Measurements from ENCODE around the gene LSM8. TPM values are rescaled to one million over a fixed set of nuclear protein-coding genes. Genes with fewer than 3 reads are reported as not detected.

LSM8 gene
- total and polyA plus RNA-seq, 4 donors, result 10.2 to 37.0 (median 18.2) TPM

DNA sequence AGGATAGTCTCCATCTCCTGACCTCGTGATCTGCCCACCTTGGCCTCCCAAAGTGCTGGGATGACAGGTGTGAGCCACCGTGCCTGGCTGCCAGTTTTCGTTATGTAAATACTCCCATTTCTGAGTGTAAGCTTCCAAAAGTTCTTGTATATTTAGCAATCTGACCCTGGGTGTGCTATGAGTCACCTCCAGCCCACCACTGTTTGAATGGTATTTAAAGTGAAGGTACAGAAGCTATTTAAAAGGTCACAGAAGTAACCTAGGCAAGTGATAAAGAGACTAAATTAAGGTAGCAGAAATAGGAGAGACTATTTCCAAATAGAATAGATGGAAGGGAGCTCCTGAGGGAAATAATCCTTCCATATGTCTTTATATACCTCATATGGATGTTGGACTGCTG lies 36.6 kb downstream of the LSM8 start:
- 66% methylated on average over 3 of the region's 3 CpGs for WGBS

DNA sequence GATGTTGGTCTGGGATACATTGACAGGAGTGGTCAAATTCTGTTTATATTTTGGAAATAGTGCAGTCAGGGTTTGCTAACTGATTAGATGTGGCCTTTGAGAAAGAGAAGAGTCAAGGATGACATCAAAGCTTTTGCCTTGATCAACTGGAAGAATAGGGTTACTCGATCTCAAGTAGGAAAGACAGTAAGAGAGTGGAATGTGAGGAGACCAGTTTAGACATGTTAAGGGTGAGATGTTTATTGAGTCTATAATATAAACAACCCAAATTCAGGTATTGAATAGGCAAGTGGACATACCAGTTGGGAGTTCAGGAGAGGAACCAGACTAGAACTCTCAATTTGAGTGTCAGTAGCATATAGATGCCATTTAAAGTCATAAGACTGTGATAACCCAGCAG lies 38.6 kb downstream of the LSM8 start:
- TF ChIP-seq, protein P1, sequence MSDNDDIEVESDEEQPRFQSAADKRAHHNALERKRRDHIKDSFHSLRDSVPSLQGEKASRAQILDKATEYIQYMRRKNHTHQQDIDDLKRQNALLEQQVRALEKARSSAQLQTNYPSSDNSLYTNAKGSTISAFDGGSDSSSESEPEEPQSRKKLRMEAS (IDR thresholded peaks at IDR 0.05), result no peak
- TF ChIP-seq HNF4A (conservative IDR thresholded peaks at IDR 0.05) (no peak), TAF1 (conservative IDR thresholded peaks at IDR 0.05) (no peak), RXRA (IDR thresholded peaks at IDR 0.05) (no peak), GABPA (IDR thresholded peaks at IDR 0.05 in 1 of 2, conservative IDR thresholded peaks at IDR 0.05 in 1 of 2) (no peak), NR2F2 (IDR thresholded peaks at IDR 0.05) (no peak), YY1 (IDR thresholded peaks at IDR 0.05) (no peak), JUND (IDR thresholded peaks at IDR 0.05) (no peak), SP1 (IDR thresholded peaks at IDR 0.05) (no peak), EGR1 (IDR thresholded peaks at IDR 0.05; ENCODE audit: low read depth in 2 of 2) (no peak)
- TF ChIP-seq, protein P2, sequence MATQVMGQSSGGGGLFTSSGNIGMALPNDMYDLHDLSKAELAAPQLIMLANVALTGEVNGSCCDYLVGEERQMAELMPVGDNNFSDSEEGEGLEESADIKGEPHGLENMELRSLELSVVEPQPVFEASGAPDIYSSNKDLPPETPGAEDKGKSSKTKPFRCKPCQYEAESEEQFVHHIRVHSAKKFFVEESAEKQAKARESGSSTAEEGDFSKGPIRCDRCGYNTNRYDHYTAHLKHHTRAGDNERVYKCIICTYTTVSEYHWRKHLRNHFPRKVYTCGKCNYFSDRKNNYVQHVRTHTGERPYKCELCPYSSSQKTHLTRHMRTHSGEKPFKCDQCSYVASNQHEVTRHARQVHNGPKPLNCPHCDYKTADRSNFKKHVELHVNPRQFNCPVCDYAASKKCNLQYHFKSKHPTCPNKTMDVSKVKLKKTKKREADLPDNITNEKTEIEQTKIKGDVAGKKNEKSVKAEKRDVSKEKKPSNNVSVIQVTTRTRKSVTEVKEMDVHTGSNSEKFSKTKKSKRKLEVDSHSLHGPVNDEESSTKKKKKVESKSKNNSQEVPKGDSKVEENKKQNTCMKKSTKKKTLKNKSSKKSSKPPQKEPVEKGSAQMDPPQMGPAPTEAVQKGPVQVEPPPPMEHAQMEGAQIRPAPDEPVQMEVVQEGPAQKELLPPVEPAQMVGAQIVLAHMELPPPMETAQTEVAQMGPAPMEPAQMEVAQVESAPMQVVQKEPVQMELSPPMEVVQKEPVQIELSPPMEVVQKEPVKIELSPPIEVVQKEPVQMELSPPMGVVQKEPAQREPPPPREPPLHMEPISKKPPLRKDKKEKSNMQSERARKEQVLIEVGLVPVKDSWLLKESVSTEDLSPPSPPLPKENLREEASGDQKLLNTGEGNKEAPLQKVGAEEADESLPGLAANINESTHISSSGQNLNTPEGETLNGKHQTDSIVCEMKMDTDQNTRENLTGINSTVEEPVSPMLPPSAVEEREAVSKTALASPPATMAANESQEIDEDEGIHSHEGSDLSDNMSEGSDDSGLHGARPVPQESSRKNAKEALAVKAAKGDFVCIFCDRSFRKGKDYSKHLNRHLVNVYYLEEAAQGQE (IDR thresholded peaks at IDR 0.05), result no peak
- TF ChIP-seq, protein P3, sequence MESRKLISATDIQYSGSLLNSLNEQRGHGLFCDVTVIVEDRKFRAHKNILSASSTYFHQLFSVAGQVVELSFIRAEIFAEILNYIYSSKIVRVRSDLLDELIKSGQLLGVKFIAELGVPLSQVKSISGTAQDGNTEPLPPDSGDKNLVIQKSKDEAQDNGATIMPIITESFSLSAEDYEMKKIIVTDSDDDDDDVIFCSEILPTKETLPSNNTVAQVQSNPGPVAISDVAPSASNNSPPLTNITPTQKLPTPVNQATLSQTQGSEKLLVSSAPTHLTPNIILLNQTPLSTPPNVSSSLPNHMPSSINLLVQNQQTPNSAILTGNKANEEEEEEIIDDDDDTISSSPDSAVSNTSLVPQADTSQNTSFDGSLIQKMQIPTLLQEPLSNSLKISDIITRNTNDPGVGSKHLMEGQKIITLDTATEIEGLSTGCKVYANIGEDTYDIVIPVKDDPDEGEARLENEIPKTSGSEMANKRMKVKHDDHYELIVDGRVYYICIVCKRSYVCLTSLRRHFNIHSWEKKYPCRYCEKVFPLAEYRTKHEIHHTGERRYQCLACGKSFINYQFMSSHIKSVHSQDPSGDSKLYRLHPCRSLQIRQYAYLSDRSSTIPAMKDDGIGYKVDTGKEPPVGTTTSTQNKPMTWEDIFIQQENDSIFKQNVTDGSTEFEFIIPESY (IDR thresholded peaks at IDR 0.05), result no peak
- TF ChIP-seq, protein P4, sequence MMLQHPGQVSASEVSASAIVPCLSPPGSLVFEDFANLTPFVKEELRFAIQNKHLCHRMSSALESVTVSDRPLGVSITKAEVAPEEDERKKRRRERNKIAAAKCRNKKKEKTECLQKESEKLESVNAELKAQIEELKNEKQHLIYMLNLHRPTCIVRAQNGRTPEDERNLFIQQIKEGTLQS (IDR thresholded peaks at IDR 0.05), result no peak
- Histone ChIP-seq H3K9ac (ENCODE audit: low read depth in 1 of 2, low read length in 2 of 2) (no peak overlapping the region), H3K27ac (ENCODE audit: low read depth in 1 of 2, low read length in 2 of 2) (no peak overlapping the region), H3K4me1 (ENCODE audit: control insufficient read depth in 4 of 4, insufficient read depth in 4 of 4, low read length in 3 of 4) (no peaks in the 10 kb centered on the region), H3K27me3 (ENCODE audit: control insufficient read depth in 4 of 4, insufficient read depth in 4 of 4, low read length in 3 of 4) (no peaks in the 10 kb centered on the region), H3K9me3 (ENCODE audit: control insufficient read depth in 4 of 4, low read length in 3 of 4) (no peaks in the 10 kb centered on the region), H3K4me3 (ENCODE audit: low read depth in 1 of 3, low read length in 3 of 3) (no peak overlapping the region), H3K36me3 (ENCODE audit: control insufficient read depth in 4 of 4, insufficient read depth in 3 of 4, low read depth in 1 of 4, low read length in 3 of 4) (no peaks in the 10 kb centered on the region)
- 92% methylated on average over 1 of the region's 1 CpG for WGBS
- no peak for DNase-seq (ENCODE audit: low spot score)

More for the DNA sequence above, 36.6 kb downstream of the LSM8 start:
- no peak overlapping the region for H3K9ac ChIP-seq (ENCODE audit: low read depth in 1 of 2, low read length in 2 of 2)
- DNase-seq (ENCODE audit: low spot score), result no peak
- TF ChIP-seq, protein P3 (IDR thresholded peaks at IDR 0.05), result no peak
- TF ChIP-seq FOXA1 (IDR thresholded peaks at IDR 0.05) (no peak), JUND (IDR thresholded peaks at IDR 0.05) (no peak)
- TF ChIP-seq, protein P2 (IDR thresholded peaks at IDR 0.05), result no peak
- no peaks in the 10 kb centered on the region for H3K27me3 ChIP-seq (ENCODE audit: control insufficient read depth in 4 of 4, insufficient read depth in 4 of 4, low read length in 3 of 4)
- H3K4me1 ChIP-seq (ENCODE audit: control insufficient read depth in 4 of 4, insufficient read depth in 4 of 4, low read length in 3 of 4), result no peaks in the 10 kb centered on the region
- no peaks in the 10 kb centered on the region for H3K9me3 ChIP-seq (ENCODE audit: control insufficient read depth in 4 of 4, low read length in 3 of 4)
- H3K27ac ChIP-seq (ENCODE audit: low read depth in 1 of 2, low read length in 2 of 2), result no peak overlapping the region
- H3K36me3 ChIP-seq (ENCODE audit: control insufficient read depth in 4 of 4, insufficient read depth in 3 of 4, low read depth in 1 of 4, low read length in 3 of 4), result no peaks in the 10 kb centered on the region
- no peak overlapping the region for H3K4me3 ChIP-seq (ENCODE audit: low read depth in 1 of 3, low read length in 3 of 3)
